ENCODE measurements around the gene CALML4.

DNA sequence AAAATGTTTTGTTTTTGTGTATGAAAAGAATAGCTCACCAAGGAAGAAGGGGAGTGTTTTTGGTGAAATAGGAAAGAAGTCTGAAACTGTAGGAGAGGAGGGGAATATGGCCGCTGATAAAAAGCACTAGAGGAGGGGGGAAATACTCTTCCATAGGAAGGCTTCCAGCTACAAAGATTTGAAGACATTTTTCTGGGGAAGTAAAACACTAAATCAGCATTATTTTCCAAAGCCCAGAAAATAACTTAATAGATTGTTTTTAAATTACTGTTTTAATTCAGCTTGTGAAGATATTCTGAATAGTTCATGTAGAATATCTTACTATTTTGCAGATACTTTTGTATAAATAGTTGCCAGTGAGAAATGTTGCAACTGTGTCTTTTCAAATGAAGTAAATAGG is 54.9 kb downstream of the CALML4 start:
- TF ChIP-seq ESRRG (CRISPR knock-in tag; IDR thresholded peaks at IDR 0.05) (no peak), ARNTL (CRISPR knock-in tag; IDR thresholded peaks at IDR 0.05; ENCODE audit: borderline replicate concordance, low read depth) (no peak), CSDC2 (CRISPR knock-in tag; IDR thresholded peaks at IDR 0.05) (no peak), TCF4 (CRISPR knock-in tag; IDR thresholded peaks at IDR 0.05; ENCODE audit: borderline replicate concordance) (no peak), ZC3H10 (CRISPR knock-in tag; IDR thresholded peaks at IDR 0.05) (no peak), RARB (CRISPR knock-in tag; IDR thresholded peaks at IDR 0.05) (no peak), BACH2 (CRISPR knock-in tag; IDR thresholded peaks at IDR 0.05; ENCODE audit: borderline replicate concordance) (no peak)
- TF ChIP-seq, protein P1, sequence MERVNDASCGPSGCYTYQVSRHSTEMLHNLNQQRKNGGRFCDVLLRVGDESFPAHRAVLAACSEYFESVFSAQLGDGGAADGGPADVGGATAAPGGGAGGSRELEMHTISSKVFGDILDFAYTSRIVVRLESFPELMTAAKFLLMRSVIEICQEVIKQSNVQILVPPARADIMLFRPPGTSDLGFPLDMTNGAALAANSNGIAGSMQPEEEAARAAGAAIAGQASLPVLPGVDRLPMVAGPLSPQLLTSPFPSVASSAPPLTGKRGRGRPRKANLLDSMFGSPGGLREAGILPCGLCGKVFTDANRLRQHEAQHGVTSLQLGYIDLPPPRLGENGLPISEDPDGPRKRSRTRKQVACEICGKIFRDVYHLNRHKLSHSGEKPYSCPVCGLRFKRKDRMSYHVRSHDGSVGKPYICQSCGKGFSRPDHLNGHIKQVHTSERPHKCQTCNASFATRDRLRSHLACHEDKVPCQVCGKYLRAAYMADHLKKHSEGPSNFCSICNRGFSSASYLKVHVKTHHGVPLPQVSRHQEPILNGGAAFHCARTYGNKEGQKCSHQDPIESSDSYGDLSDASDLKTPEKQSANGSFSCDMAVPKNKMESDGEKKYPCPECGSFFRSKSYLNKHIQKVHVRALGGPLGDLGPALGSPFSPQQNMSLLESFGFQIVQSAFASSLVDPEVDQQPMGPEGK (CRISPR knock-in tag; IDR thresholded peaks at IDR 0.05; ENCODE audit: borderline replicate concordance) = no peak
- TF ChIP-seq, protein P2, sequence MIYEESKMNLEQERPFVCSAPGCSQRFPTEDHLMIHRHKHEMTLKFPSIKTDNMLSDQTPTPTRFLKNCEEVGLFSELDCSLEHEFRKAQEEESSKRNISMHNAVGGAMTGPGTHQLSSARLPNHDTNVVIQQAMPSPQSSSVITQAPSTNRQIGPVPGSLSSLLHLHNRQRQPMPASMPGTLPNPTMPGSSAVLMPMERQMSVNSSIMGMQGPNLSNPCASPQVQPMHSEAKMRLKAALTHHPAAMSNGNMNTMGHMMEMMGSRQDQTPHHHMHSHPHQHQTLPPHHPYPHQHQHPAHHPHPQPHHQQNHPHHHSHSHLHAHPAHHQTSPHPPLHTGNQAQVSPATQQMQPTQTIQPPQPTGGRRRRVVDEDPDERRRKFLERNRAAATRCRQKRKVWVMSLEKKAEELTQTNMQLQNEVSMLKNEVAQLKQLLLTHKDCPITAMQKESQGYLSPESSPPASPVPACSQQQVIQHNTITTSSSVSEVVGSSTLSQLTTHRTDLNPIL (CRISPR knock-in tag; IDR thresholded peaks at IDR 0.05; ENCODE audit: low read depth) = no peak

Measured in SK-N-SH treated with all-trans-retinoic acid at 6 μM for 48 hours (cell line).